ENCODE measurements around the gene SLFN11. TPM values are rescaled to one million over a fixed set of nuclear protein-coding genes. Genes with fewer than 3 reads are reported as not detected.
"Not testable (repeated sequence)": the region's sequence is repeated elsewhere in the genome, so short reads cannot be mapped to it uniquely, and the experiment has no call there.

Gene SLFN11
- total RNA-seq, 2 experiments from 2014 or later, result 63.7 to 67.9 TPM

- CTCF ChIA-PET, result interaction anchor here (1.6 kb wide), 1 partner anchor 9 kb away, joined by 4 read pairs; no protein-coding TSS in a partner anchor
- no peaks in the 10 kb centered on the region for H3K27me3 Mint-ChIP-seq
- DNase-seq (no peak), ATAC-seq (no peak)
- no peak overlapping the region for H3K4me3 Mint-ChIP-seq
- peaks cover 4% of the 10 kb centered on the region for H3K36me3 Mint-ChIP-seq (ENCODE audit: low read depth)
- H3K27ac Mint-ChIP-seq, result no peak overlapping the region
- POLR2A ChIA-PET, result no interaction called here
- peaks cover 28% of the 10 kb centered on the region for H3K4me1 Mint-ChIP-seq
- no peaks in the 10 kb centered on the region for H3K9me3 Mint-ChIP-seq (ENCODE audit: low read depth)
- intact Hi-C loops (cut with DNase I, micrococcal nuclease), result loop anchor here in 1 of 2 experiments (10.0 kb wide), 1 partner anchor 429 kb away; no protein-coding TSS in a partner anchor
Observed at GRCh38 chr17:35315971-35316370, 57.5 kb downstream of the SLFN11 start.

GRCh38 chr17:35315283-35315682, 58.1 kb downstream of the SLFN11 start:
- Mint-ChIP-seq H3K4me3 (no peak overlapping the region), H3K27ac (no peak overlapping the region), H3K4me1 (peaks cover 28% of the 10 kb centered on the region)

GRCh38 chr17:35314415-35315216, 58.8 kb downstream of the SLFN11 start:
- H3K27me3 Mint-ChIP-seq, result no peaks in the 10 kb centered on the region

More at GRCh38 chr17:35315283-35315682, 58.1 kb downstream of the SLFN11 start:
- DNase-seq, result no peak
- intact Hi-C loops (cut with DNase I, micrococcal nuclease), result loop anchor here in 1 of 2 experiments (10.0 kb wide), 1 partner anchor 430 kb away; no protein-coding TSS in a partner anchor
- ChIA-PET CTCF (interaction anchor here (0.6 to 5.4 kb wide), 4 partner anchors 9 to 221 kb away, joined by 3 to 108 read pairs (median 12); partner anchors contain the start of gene SLFN12L), POLR2A (no interaction called here)
- ATAC-seq, result no peak
- Mint-ChIP-seq H3K9me3 (ENCODE audit: low read depth) (no peaks in the 10 kb centered on the region), H3K27me3 (no peaks in the 10 kb centered on the region), H3K36me3 (ENCODE audit: low read depth) (peaks cover 2% of the 10 kb centered on the region)

GRCh38 chr17:35313875-35314409, 59.5 kb downstream of the SLFN11 start:
- Mint-ChIP-seq H3K9me3 (ENCODE audit: low read depth) (peaks cover 2% of the 10 kb centered on the region), H3K27ac (peak overlapping the region; percentile 86), H3K36me3 (ENCODE audit: low read depth) (no peaks in the 10 kb centered on the region), H3K27me3 (no peaks in the 10 kb centered on the region), H3K4me1 (peaks cover 28% of the 10 kb centered on the region), H3K4me3 (peak overlapping the region; percentile 73)
- ATAC-seq, result no peak
- peak; percentile 11 for DNase-seq
- intact Hi-C loops (cut with DNase I, micrococcal nuclease), result loop anchor here (1.0 to 10.0 kb wide), 15 partner anchors 33 to 493 kb away; partner anchors contain the start of genes SLFN13 (in 2 of the 2), AP2B1 (in 1 of the 2), NLE1 (in 1 of the 2) and SLFN11 (in 1 of the 2)
- POLR2A ChIA-PET, result interaction anchor here (0.7 to 2.4 kb wide), 2 partner anchors 12 to 59 kb away, joined by 3 to 12 read pairs; partner anchors contain the start of gene SLFN11
- CTCF ChIA-PET, result interaction anchor here (0.9 to 5.4 kb wide), 18 partner anchors 11 to 434 kb away, joined by 3 to 108 read pairs (median 4); partner anchors contain the start of genes SLFN12L and SLFN13

More at GRCh38 chr17:35314415-35315216, 58.8 kb downstream of the SLFN11 start:
- ChIA-PET CTCF (interaction anchor here (0.6 to 5.4 kb wide), 5 partner anchors 8 to 222 kb away, joined by 3 to 108 read pairs (median 9); partner anchors contain the start of gene SLFN12L), POLR2A (interaction anchor here (0.7 to 2.4 kb wide), 2 partner anchors 11 to 59 kb away, joined by 3 to 12 read pairs; partner anchors contain the start of gene SLFN11)
- Mint-ChIP-seq H3K9me3 (ENCODE audit: low read depth) (no peaks in the 10 kb centered on the region), H3K27ac (peak overlapping the region; percentile 86), H3K4me3 (peak overlapping the region; percentile 73), H3K36me3 (ENCODE audit: low read depth) (no peaks in the 10 kb centered on the region), H3K4me1 (peaks cover 28% of the 10 kb centered on the region)
- no peak for ATAC-seq
- no peak for DNase-seq
- intact Hi-C loops (cut with DNase I, micrococcal nuclease), result loop anchor here (5.0 to 10.0 kb wide), 5 partner anchors 72 to 493 kb away; partner anchors contain the start of genes NLE1 (in 1 of the 2), SLFN13 (in 1 of the 2), SLFN5 (in 1 of the 2) and TAF15 (in 1 of the 2)

GRCh38 chr17:35312790-35313711, 60.4 kb downstream of the SLFN11 start:
- ChIA-PET POLR2A (interaction anchor here (0.6 to 2.4 kb wide), 2 partner anchors 60 to 79 kb away, joined by 7 to 12 read pairs; partner anchors contain the start of gene SLFN11), CTCF (interaction anchor here (0.6 to 5.4 kb wide), 51 partner anchors 10 to 495 kb away, joined by 3 to 108 read pairs (median 4); partner anchors contain the start of genes NLE1, PEX12, SLFN12L and SLFN13)
- peak; percentile 86 for ATAC-seq
- Mint-ChIP-seq H3K27me3 (no peaks in the 10 kb centered on the region), H3K4me3 (peak overlapping the region; percentile 73), H3K4me1 (peaks cover 28% of the 10 kb centered on the region), H3K36me3 (ENCODE audit: low read depth) (no peaks in the 10 kb centered on the region), H3K9me3 (ENCODE audit: low read depth) (peaks cover 2% of the 10 kb centered on the region), H3K27ac (peak overlapping the region; percentile 86)
- intact Hi-C loops (cut with DNase I, micrococcal nuclease), result loop anchor here (1.0 to 10.0 kb wide), 18 partner anchors 34 to 494 kb away; partner anchors contain the start of genes SLFN13 (in 2 of the 2), AP2B1 (in 1 of the 2), NLE1 (in 1 of the 2) and SLFN11 (in 1 of the 2)
- DNase-seq, result peak; percentile 77

- Mint-ChIP-seq H3K36me3 (ENCODE audit: low read depth) (no peaks in the 10 kb centered on the region), H3K27ac (peak overlapping the region; percentile 48), H3K27me3 (no peaks in the 10 kb centered on the region), H3K4me1 (peaks cover 28% of the 10 kb centered on the region), H3K4me3 (peak overlapping the region; percentile 15), H3K9me3 (ENCODE audit: low read depth) (peaks cover 2% of the 10 kb centered on the region)
- CTCF ChIA-PET, result interaction anchor here (0.7 to 5.4 kb wide), 40 partner anchors 9 to 496 kb away, joined by 3 to 108 read pairs (median 4); partner anchors contain the start of genes NLE1, PEX12 and SLFN12L
- POLR2A ChIA-PET, result interaction anchor here (2.4 kb wide), 1 partner anchor 61 kb away, joined by 12 read pairs; the partner anchor contains the start of gene SLFN11
- DNase-seq (no peak), ATAC-seq (no peak)
- intact Hi-C loops (cut with DNase I, micrococcal nuclease), result loop anchor here (1.0 to 10.0 kb wide), 14 partner anchors 34 to 495 kb away; partner anchors contain the start of genes SLFN13 (in 2 of the 2), NLE1 (in 1 of the 2), SLFN12L (in 1 of the 2) and SLFN5 (in 1 of the 2)
Observed at GRCh38 chr17:35312346-35312745, 61.1 kb downstream of the SLFN11 start.

- ATAC-seq; H3K4me3 Mint-ChIP-seq; intact Hi-C loops (cut with DNase I, micrococcal nuclease); CTCF ChIA-PET; DNase-seq; H3K27me3 Mint-ChIP-seq; H3K9me3 Mint-ChIP-seq (ENCODE audit: low read depth); H3K36me3 Mint-ChIP-seq (ENCODE audit: low read depth); POLR2A ChIA-PET; H3K27ac Mint-ChIP-seq: not testable (repeated sequence)
- H3K4me1 Mint-ChIP-seq, result peaks cover 22% of the 10 kb centered on the region
Observed at GRCh38 chr17:35309345-35309744, 64.1 kb downstream of the SLFN11 start.

Other genes starting within 250 kb of the SLFN11 start
- gene NLE1, start 231.3 kb downstream of the SLFN11 start, total RNA-seq, result 10 to 100 TPM; 38.1 to 40.6 TPM
- under 1 TPM in 1 of 2 experiments, not detected in 1; 0.07 TPM for gene UNC45B, start 225.8 kb downstream of the SLFN11 start, total RNA-seq
- not detected for gene SLC35G3, start 179.2 kb downstream of the SLFN11 start, total RNA-seq
- 10 to 100 TPM; 28.8 to 29.8 TPM for gene SLFN5, start 130.5 kb downstream of the SLFN11 start, total RNA-seq
- gene SLFN12, start 58.9 kb upstream of the SLFN11 start, total RNA-seq, result 1 to 10 TPM; 5.4 TPM
- gene SLFN13, start 75.1 kb upstream of the SLFN11 start, total RNA-seq, result 10 to 100 TPM; 18.6 to 22.5 TPM
- 10 to 100 TPM; 23.3 to 23.7 TPM for gene SLFN12L, start 164.1 kb upstream of the SLFN11 start, total RNA-seq
- gene SLFN14, start 187.2 kb upstream of the SLFN11 start, total RNA-seq, result not detected
- gene PEX12, start 204.9 kb upstream of the SLFN11 start, total RNA-seq, result 1 to 10 TPM; 5.7 to 6.1 TPM
- gene AP2B1, start 213.7 kb upstream of the SLFN11 start, total RNA-seq, result 100 to 1,000 TPM; 166 to 184 TPM